ENCODE measurements around the gene MTMR1. TPM values are rescaled to one million over a fixed set of nuclear protein-coding genes. Genes with fewer than 3 reads are reported as not detected.

The MTMR1 gene
- total RNA-seq, 4 donors from 2014 or later, result 17.3 to 26.1 (median 21.5) TPM

- TF ChIP-seq EP300 (IDR thresholded peaks at IDR 0.05) (no peak), POLR2A (IDR thresholded peaks at IDR 0.05) (no peak)
- H3K27me3 ChIP-seq, result no peaks in the 10 kb centered on the region
- no peak for ATAC-seq
- 50% methylated on average over 2 of the region's 9 CpGs; no CpG with 5 or more reads in 1 of the 2 donors for WGBS, 2 donors (ENCODE audit: low coverage in 1 of 2)
- no peak overlapping the region for H3K4me3 ChIP-seq
- H3K4me1 ChIP-seq, result peaks cover 0 to 5% (median 0%) of the 10 kb centered on the region in 3 donors
- no peak overlapping the region for H3K27ac ChIP-seq
- H3K36me3 ChIP-seq, result peaks cover 0 to 26% of the 10 kb centered on the region in 2 donors
- no peaks in the 10 kb centered on the region for H3K9me3 ChIP-seq
Measured at GRCh38 chrX:150763810-150764209, 70.6 kb downstream of the MTMR1 start.

- Histone ChIP-seq H3K27ac (no peak overlapping the region), H3K9me3 (no peaks in the 10 kb centered on the region), H3K4me1 (peaks cover 0 to 5% (median 0%) of the 10 kb centered on the region in 3 donors), H3K27me3 (no peaks in the 10 kb centered on the region), H3K36me3 (peaks cover 0 to 29% of the 10 kb centered on the region in 2 donors), H3K4me3 (no peak overlapping the region)
- no peak for TF ChIP-seq POLR2A (IDR thresholded peaks at IDR 0.05)
- no peak for TF ChIP-seq EP300 (IDR thresholded peaks at IDR 0.05)
- no peak for TF ChIP-seq POLR2AphosphoS5 (IDR thresholded peaks at IDR 0.05)
- TF ChIP-seq, protein P1, sequence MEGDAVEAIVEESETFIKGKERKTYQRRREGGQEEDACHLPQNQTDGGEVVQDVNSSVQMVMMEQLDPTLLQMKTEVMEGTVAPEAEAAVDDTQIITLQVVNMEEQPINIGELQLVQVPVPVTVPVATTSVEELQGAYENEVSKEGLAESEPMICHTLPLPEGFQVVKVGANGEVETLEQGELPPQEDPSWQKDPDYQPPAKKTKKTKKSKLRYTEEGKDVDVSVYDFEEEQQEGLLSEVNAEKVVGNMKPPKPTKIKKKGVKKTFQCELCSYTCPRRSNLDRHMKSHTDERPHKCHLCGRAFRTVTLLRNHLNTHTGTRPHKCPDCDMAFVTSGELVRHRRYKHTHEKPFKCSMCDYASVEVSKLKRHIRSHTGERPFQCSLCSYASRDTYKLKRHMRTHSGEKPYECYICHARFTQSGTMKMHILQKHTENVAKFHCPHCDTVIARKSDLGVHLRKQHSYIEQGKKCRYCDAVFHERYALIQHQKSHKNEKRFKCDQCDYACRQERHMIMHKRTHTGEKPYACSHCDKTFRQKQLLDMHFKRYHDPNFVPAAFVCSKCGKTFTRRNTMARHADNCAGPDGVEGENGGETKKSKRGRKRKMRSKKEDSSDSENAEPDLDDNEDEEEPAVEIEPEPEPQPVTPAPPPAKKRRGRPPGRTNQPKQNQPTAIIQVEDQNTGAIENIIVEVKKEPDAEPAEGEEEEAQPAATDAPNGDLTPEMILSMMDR (IDR thresholded peaks at IDR 0.05), result no peak
- no peak for ATAC-seq
- WGBS, 2 donors (ENCODE audit: low coverage in 1 of 2), result 33 to 50% methylated on average over 1 to 2 of the region's 9 CpGs
Measured at GRCh38 chrX:150765237-150765636, 72.0 kb downstream of the MTMR1 start.

GRCh38 chrX:150765782-150766350 is 72.7 kb downstream of the MTMR1 start:
- Histone ChIP-seq H3K4me3 (no peak overlapping the region), H3K9me3 (no peaks in the 10 kb centered on the region), H3K27ac (no peak overlapping the region), H3K27me3 (no peaks in the 10 kb centered on the region), H3K4me1 (peaks cover 0 to 5% (median 0%) of the 10 kb centered on the region in 3 donors), H3K36me3 (peaks cover 0 to 34% of the 10 kb centered on the region in 2 donors)
- no CpG with 5 or more reads among the region's 19 CpGs for WGBS, 2 donors (ENCODE audit: low coverage in 1 of 2)
- TF ChIP-seq, protein P1 (IDR thresholded peaks at IDR 0.05), result no peak
- TF ChIP-seq EP300 (IDR thresholded peaks at IDR 0.05), result no peak
- TF ChIP-seq POLR2A (IDR thresholded peaks at IDR 0.05), result no peak
- no peak for TF ChIP-seq POLR2AphosphoS5 (IDR thresholded peaks at IDR 0.05)
- no peak for ATAC-seq

- Histone ChIP-seq H3K27me3 (no peaks in the 10 kb centered on the region), H3K36me3 (peaks cover 0 to 34% of the 10 kb centered on the region in 2 donors), H3K27ac (no peak overlapping the region), H3K9me3 (no peaks in the 10 kb centered on the region), H3K4me1 (peaks cover 0 to 5% (median 0%) of the 10 kb centered on the region in 3 donors), H3K4me3 (no peak overlapping the region)
- ATAC-seq, result no peak
- TF ChIP-seq POLR2A (IDR thresholded peaks at IDR 0.05) (no peak), POLR2AphosphoS5 (IDR thresholded peaks at IDR 0.05) (no peak), EP300 (IDR thresholded peaks at IDR 0.05) (no peak)
- TF ChIP-seq, protein P1 (IDR thresholded peaks at IDR 0.05), result no peak
- WGBS, 2 donors (ENCODE audit: low coverage in 1 of 2), result no CpG with 5 or more reads among the region's 13 CpGs
Measured at GRCh38 chrX:150766351-150767044, 73.3 kb downstream of the MTMR1 start.

- H3K4me3 ChIP-seq, result no peak overlapping the region
- no peak overlapping the region for H3K27ac ChIP-seq
- H3K4me1 ChIP-seq, result peaks cover 0 to 7% (median 0%) of the 10 kb centered on the region in 3 donors
- H3K36me3 ChIP-seq, result peaks cover 0 to 34% of the 10 kb centered on the region in 2 donors
- no peak for TF ChIP-seq POLR2A (IDR thresholded peaks at IDR 0.05)
- TF ChIP-seq EP300 (IDR thresholded peaks at IDR 0.05), result no peak
- TF ChIP-seq, protein P1 (IDR thresholded peaks at IDR 0.05), result no peak
- no peak for TF ChIP-seq POLR2AphosphoS5 (IDR thresholded peaks at IDR 0.05)
- H3K9me3 ChIP-seq, result no peaks in the 10 kb centered on the region
- no peaks in the 10 kb centered on the region for H3K27me3 ChIP-seq
- no peak for ATAC-seq
- 60% methylated on average over 1 of the region's 9 CpGs; no CpG with 5 or more reads in 1 of the 2 donors for WGBS, 2 donors (ENCODE audit: low coverage in 1 of 2)
Measured at GRCh38 chrX:150767045-150767395, 73.8 kb downstream of the MTMR1 start.
